G401 (cell line): ENCODE data around the gene C11orf68. TPM values are rescaled to one million over a fixed set of nuclear protein-coding genes. Genes with fewer than 3 reads are reported as not detected.
A peak's percentile ranks its signal among the peaks of the same experiment; 100 is the strongest.

ENCODE experiments used
- DNase-seq: peaks from one replicate; pipeline ENCODE4 v3.0.0-alpha.2; 2015; ENCODE audit warnings: low spot score
- in situ Hi-C: cut with HindIII; loops from 2 replicates; pipeline ENCODE4 v1.10.0; 2016; ENCODE audit warnings: low sequenced_read_pairs, mixed read lengths
- total RNA-seq: library from RNA; depleted of rRNA; stranded (reverse); fragments of >200 nt; shearing (Covaris generic); gene quantifications from 2 replicates; pipeline ENCODE4 v1.2.3, GENCODE V29; 2014

Gene C11orf68
- total RNA-seq, 1 experiment from 2014 or later = 17.2 TPM

- in situ Hi-C loops = no loop called here
- DNase-seq = no peak
Measured at GRCh38 chr11:65945941-65946558, 27.2 kb upstream of the C11orf68 start.

- in situ Hi-C loops = no loop called here
- DNase-seq = no peak
Measured at GRCh38 chr11:65945430-65945911, 26.6 kb upstream of the C11orf68 start, which contains the start of gene TSGA10IP. Gene TSGA10IP (plus strand): TSS chr11:65945480. CDS start chr11:65945676, 196 bp downstream.

DNA sequence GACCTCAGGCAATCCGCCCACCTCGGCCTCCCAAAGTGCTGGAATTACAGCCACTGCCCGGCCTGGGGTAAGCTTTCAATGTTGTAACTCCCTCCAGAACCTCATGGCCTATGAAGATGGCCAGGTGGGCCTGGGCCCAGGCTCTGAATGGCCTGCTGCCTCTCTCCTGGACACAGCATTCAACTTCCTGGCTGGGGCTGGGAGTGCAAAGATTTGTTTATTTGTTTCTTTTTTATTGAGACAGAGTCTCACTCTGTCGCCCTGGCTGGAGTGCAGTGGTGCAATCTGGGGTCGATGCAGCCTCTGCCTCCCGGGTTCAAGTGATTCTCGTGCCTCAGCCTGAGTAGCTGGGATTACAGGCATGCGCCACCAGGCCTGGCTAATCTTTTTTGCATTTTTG, 25.9 kb upstream of the C11orf68 start:
- no peak for DNase-seq
- in situ Hi-C loops = no loop called here

GRCh38 chr11:65944191-65944590, 25.3 kb upstream of the C11orf68 start:
- in situ Hi-C loops = no loop called here
- DNase-seq = no peak

GRCh38 chr11:65942531-65942930, 23.7 kb upstream of the C11orf68 start:
- in situ Hi-C loops = no loop called here

GRCh38 chr11:65941720-65942310, 23.0 kb upstream of the C11orf68 start:
- no peak for DNase-seq
- in situ Hi-C loops = no loop called here

More at GRCh38 chr11:65942531-65942930, 23.7 kb upstream of the C11orf68 start:
- DNase-seq = no peak

DNA sequence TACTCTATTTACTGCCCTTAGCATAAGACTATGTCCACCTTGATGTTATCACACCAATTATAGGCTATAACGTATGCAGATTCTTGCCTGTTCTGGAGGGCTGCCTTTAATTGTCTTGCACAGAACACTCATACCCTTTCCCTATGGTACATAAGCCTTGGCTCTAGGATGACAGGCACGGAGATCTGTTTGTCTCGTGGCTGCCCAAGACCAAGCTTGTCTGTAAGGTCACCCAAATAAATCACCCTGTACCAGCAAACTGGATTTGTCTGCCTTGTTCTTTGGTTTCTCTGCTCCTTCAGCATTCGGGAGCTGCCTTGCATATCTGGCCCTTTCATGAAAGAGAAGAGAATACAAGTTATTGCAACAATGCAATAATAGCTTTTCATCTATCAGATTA, 18.9 kb upstream of the C11orf68 start:
- no peak for DNase-seq
- in situ Hi-C loops = no loop called here

- in situ Hi-C loops = no loop called here
- DNase-seq = peak; percentile 72
Measured at GRCh38 chr11:65934014-65934413, 15.2 kb upstream of the C11orf68 start.

DNA sequence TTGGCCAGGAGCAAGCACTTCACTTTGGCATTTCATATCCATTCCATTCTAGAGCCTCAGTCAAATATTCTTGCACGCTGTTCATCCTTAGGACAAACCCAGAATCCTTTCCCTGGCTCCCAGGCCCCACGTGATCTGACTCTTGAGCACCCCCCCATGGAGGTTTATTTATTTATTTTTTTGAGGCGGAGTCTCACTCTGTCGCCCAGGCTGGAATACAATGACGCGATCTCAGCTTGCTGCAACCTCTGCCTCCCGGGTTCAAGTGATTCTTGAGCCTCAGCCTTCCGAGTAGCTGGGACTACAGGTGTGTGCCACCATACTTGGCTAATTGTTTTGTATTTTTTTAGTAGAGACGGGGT, 13.7 kb upstream of the C11orf68 start:
- in situ Hi-C loops = no loop called here
- no peak for DNase-seq

- in situ Hi-C loops = no loop called here
- no peak for DNase-seq
Measured at GRCh38 chr11:65931773-65932557, 13.1 kb upstream of the C11orf68 start.

- no peak for DNase-seq
- in situ Hi-C loops = no loop called here
Measured at GRCh38 chr11:65928667-65929066, 9.8 kb upstream of the C11orf68 start.

GRCh38 chr11:65927904-65928397, 9.1 kb upstream of the C11orf68 start:
- in situ Hi-C loops = no loop called here
- DNase-seq = no peak

DNA sequence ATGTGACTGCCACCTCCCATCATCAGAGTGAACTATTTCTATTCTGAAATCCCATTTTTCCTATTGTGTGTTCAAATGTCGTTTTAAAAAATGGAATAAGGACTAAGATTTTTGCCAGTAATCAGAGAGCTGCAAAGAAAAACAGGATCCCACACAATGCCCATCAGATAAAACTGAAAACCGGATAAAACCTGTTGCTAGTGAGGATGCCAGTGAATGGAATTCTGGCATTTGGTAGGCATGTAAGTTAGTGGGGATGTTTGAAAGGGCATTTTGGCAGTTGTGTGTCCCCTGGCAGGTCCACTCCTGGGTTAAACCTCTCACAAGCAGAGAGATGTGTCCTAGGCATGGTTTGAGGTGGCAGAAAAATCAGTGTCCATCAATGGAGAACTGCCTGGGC, 6.5 kb upstream of the C11orf68 start:
- no peak for DNase-seq
- in situ Hi-C loops = no loop called here

GRCh38 chr11:65922565-65922964, 3.7 kb upstream of the C11orf68 start:
- in situ Hi-C loops = no loop called here
- DNase-seq = no peak

DNA sequence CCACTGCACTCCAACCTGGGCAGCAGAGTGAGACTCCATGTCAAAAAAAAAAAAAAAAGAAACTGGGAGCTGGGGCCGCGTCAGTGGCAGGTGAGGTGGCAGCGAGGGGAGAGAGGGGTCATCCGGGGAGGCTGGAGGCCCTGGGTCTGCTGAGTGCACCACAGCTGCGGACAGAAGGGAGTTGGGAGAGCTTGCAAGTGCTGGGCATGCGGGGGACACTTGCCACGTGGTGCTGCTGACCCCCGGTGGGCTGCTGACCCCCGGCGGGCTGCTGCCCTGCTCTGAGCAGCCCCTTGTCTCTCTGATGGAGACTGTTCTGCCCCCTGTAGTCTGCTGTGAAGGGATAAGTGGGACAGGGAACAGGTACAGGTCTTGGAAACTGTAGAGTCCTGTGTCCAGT, 3.0 kb upstream of the C11orf68 start:
- DNase-seq = no peak
- in situ Hi-C loops = no loop called here

GRCh38 chr11:65921033-65921555, 2.2 kb upstream of the C11orf68 start:
- in situ Hi-C loops = no loop called here
- no peak for DNase-seq

DNA sequence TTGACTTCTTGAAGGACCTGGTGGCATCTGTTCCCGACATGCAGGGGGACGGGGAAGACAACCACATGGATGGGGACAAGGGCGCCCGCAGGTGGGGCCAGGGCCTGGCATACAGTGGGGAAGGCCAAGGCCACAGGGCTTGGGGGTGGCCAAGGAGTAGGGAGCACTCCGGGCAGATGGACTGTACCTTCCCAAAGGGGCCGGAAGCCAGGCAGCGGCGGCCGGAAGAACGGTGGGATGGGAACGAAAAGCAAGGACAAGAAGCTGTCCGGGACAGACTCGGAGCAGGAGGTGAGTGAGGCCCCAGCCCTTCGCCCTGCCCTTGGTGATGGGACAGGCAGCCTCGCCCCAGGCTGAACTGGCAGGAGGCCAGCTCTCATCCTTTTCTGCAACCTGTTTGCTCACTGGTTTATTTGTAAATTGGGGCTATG, 1.5 kb upstream of the C11orf68 start:
- DNase-seq = no peak
- in situ Hi-C loops = no loop called here

- in situ Hi-C loops = no loop called here
- peak; percentile 33 for DNase-seq
Measured at GRCh38 chr11:65919573-65920371, 910 bp upstream of the C11orf68 start.

DNA sequence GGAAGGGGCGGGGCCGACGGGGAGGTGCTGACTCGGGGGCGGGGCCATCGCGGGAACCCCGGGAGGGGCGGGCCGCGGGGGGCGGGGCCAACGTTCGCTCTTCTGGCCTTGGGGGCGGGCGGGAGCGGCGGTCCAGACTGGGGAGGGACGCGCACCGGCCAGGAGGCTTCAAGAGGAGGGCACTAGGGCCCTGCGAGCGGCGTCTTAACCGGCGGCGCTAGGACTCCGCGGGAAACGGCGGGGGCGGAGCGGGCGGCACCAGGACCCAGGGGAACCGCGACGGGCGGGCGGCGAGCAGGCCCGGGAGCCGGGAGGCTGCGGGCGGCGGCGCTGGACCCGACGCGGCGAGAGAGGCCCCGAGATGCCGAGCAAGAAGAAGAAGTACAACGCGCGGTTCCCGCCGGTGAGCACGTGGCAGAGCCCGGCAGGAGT, 295 bp upstream of the C11orf68 start, which contains the start of gene DRAP1:
TSS of gene DRAP1 (plus strand) at position 286 of the 432 bp plus-strand sequence. CDS start at position 362, 76 bp downstream.
- peak; percentile 99 for DNase-seq
- in situ Hi-C loops = no loop called here
